SK-N-SH (cell line): ENCODE data around the gene MOB2.

ENCODE experiments used
- CTCF ChIP-seq: fragments of 200-600 bp; sonication (generic); IDR thresholded peaks from 2 replicates; pipeline ENCODE4 v1.6.1; 2017; ENCODE audit warnings: antibody characterized with exemption, mild to moderate bottlenecking, moderate library complexity
- EP300 ChIP-seq, 2 experiments: IDR thresholded peaks; 2 replicates each; pipeline versions ENCODE4 v1.4.0 to v1.6.1; 2012; ENCODE audit warnings: borderline replicate concordance in 1 of 2, low read depth in 1 of 2, low read length in 1 of 2
- EZH2phosphoT487 ChIP-seq: fragments of 200-600 bp; sonication (generic); IDR thresholded peaks from 2 replicates; pipeline ENCODE4 v1.6.1; 2017; ENCODE audit warnings: low read depth, mixed run types, mild to moderate bottlenecking, antibody characterized with exemption, moderate library complexity, borderline replicate concordance
- NFIC ChIP-seq: IDR thresholded peaks from 2 replicates; pipeline ENCODE4 v1.4.0; 2012; ENCODE audit warnings: borderline replicate concordance
- NRF1 ChIP-seq: IDR thresholded peaks from 2 replicates; pipeline ENCODE4 v1.6.1; 2012; ENCODE audit warnings: low read depth, mild to moderate bottlenecking, low read length
- REST ChIP-seq: IDR thresholded peaks from 2 replicates; pipeline ENCODE4 v1.6.1; 2012; ENCODE audit warnings: mild to moderate bottlenecking, low read depth, low read length, moderate library complexity
- USF1 ChIP-seq: IDR thresholded peaks from 2 replicates; pipeline ENCODE4 v1.4.0; 2012; ENCODE audit warnings: low read depth, borderline replicate concordance
- USF2 ChIP-seq: fragments of 150-350 bp; IDR thresholded peaks from 2 replicates; pipeline ENCODE4 v1.6.1; 2017; ENCODE audit warnings: antibody characterized with exemption, low read length, low read depth, borderline replicate concordance
- ZBTB33 ChIP-seq: IDR thresholded peaks from 2 replicates; pipeline ENCODE4 v1.4.0; 2012; ENCODE audit warnings: low read depth, borderline replicate concordance

GRCh38 chr11:1499899-1500298 lies 13.3 kb upstream of the MOB2 start:
- TF ChIP-seq USF2, result no peak
- TF ChIP-seq NFIC, result no peak
- TF ChIP-seq EZH2phosphoT487, result no peak
- TF ChIP-seq CTCF, result no peak
- no peak for TF ChIP-seq EP300 (IDR thresholded peaks at IDR 0.05; ENCODE audit: borderline replicate concordance in 1 of 2, low read depth in 1 of 2, low read length in 1 of 2)
- TF ChIP-seq ZBTB33, result no peak
- no peak for TF ChIP-seq NRF1
- TF ChIP-seq USF1, result no peak
- TF ChIP-seq REST, result no peak
